Heart left ventricle (tissue), 13 donors: ENCODE measurements around the gene FBP1.

Source experiments
- CTCF ChIP-seq, 12 donors: fragments of 200-600 bp; sonication (generic) in 4 of 12; IDR thresholded peaks; one replicate each; pipeline versions ENCODE4 v1.5.0 to v1.8.0; 2018 to 2022; ENCODE audit warnings: antibody characterized with exemption in 12 of 12, mild to moderate bottlenecking in 5 of 12
- POLR2A ChIP-seq, 2 donors: fragments of 450-650 bp; IDR thresholded peaks; one replicate each; pipeline ENCODE4 v1.6.1; 2017; ENCODE audit warnings: antibody characterized with exemption in 2 of 2, mild to moderate bottlenecking in 2 of 2, moderate library complexity in 2 of 2
- donor health status: ischemic (EF 13 %, LVEDD 7.1; RV severe dilation, severe dysfunction).
- donor health status: DM: no; HTN: yes; CAD: no.
- donor health status: DM: no; HTN: no; CAD: no.
- donor health status: ischemic (EF 25% LVEDD 6.9; RV normal size, moderate dysfunction).
- donor health status: ischemic (EF 25% LVEDD 5.7; RV mildly dilated, moderate dysfunction).
- donor health status: ischemic (EF 35%, LVEDD 5.7; RV mildly dilated, moderate dysfunction).
- donor health status: nonischemic (EF 11% LVEDD 7.7; RV severe dilation, severe dysfunction).
- donor health status: DM: yes; HTN: yes; CAD: no.
- donor health status: PGD.
- donor health status: ischemic (EF 29% LVEDD 5.4; RV normal size, mild dysfunction).
- donor health status: nonischemic (EF 23%, LVEDD 6.1; RV moderate dilation, normal function).

DNA sequence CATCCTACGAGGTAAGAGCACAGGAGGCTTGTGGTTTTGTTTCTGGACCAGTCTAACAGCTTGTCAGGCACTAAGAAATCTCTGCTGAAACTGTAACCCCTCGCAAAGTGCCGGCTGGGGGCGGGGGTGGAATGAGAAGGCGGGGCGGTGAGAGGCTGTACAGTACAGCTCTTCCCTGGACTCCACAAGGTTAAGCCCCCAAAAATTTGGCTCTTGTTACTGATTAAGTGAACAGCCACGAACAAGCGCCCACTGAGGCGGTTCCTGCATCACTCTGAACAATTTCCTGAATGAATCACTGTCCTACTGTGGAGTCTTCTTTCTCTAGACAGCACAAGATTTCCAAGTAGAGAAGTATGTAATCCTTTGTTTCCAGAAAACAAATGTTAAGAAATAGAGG, 52.5 kb downstream of the FBP1 start:
- TF ChIP-seq CTCF (IDR thresholded peaks at IDR 0.05) (no peak), POLR2A (IDR thresholded peaks at IDR 0.05) (no peak)
